ENCODE measurements around the gene IGFBP2.

DNA sequence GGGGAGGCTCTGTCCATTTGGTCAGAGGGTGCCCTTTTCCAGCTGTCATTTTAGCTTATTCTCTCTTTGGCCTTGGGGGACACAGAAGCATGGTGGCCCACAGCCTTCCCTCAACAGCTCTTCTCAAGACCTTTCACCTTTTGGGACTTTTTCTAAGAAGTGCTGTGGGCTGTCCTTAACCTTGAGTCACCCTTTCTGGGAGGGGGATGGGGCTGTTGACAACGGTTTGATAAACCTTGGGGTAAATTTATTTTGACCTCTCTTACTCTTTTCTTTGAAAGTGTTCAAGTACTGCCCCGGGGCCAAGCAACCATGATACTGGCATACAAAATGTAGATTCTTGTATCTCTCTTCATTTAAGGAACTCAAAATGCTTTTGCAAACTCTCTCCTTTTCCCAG, 48.5 kb downstream of the IGFBP2 start:
- TF ChIP-seq, protein P1, sequence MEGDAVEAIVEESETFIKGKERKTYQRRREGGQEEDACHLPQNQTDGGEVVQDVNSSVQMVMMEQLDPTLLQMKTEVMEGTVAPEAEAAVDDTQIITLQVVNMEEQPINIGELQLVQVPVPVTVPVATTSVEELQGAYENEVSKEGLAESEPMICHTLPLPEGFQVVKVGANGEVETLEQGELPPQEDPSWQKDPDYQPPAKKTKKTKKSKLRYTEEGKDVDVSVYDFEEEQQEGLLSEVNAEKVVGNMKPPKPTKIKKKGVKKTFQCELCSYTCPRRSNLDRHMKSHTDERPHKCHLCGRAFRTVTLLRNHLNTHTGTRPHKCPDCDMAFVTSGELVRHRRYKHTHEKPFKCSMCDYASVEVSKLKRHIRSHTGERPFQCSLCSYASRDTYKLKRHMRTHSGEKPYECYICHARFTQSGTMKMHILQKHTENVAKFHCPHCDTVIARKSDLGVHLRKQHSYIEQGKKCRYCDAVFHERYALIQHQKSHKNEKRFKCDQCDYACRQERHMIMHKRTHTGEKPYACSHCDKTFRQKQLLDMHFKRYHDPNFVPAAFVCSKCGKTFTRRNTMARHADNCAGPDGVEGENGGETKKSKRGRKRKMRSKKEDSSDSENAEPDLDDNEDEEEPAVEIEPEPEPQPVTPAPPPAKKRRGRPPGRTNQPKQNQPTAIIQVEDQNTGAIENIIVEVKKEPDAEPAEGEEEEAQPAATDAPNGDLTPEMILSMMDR (IDR thresholded peaks at IDR 0.05; ENCODE audit: low read depth, low read length, missing input control), result no peak
- TF ChIP-seq RXRA (IDR thresholded peaks at IDR 0.05) (no peak), EGR1 (IDR thresholded peaks at IDR 0.05; ENCODE audit: low read depth in 2 of 2) (no peak), YY1 (IDR thresholded peaks at IDR 0.05) (no peak), JUND (IDR thresholded peaks at IDR 0.05) (no peak), RAD21 (IDR thresholded peaks at IDR 0.05) (no peak), HNF4G (IDR thresholded peaks at IDR 0.05) (no peak)
- TF ChIP-seq, protein P2, sequence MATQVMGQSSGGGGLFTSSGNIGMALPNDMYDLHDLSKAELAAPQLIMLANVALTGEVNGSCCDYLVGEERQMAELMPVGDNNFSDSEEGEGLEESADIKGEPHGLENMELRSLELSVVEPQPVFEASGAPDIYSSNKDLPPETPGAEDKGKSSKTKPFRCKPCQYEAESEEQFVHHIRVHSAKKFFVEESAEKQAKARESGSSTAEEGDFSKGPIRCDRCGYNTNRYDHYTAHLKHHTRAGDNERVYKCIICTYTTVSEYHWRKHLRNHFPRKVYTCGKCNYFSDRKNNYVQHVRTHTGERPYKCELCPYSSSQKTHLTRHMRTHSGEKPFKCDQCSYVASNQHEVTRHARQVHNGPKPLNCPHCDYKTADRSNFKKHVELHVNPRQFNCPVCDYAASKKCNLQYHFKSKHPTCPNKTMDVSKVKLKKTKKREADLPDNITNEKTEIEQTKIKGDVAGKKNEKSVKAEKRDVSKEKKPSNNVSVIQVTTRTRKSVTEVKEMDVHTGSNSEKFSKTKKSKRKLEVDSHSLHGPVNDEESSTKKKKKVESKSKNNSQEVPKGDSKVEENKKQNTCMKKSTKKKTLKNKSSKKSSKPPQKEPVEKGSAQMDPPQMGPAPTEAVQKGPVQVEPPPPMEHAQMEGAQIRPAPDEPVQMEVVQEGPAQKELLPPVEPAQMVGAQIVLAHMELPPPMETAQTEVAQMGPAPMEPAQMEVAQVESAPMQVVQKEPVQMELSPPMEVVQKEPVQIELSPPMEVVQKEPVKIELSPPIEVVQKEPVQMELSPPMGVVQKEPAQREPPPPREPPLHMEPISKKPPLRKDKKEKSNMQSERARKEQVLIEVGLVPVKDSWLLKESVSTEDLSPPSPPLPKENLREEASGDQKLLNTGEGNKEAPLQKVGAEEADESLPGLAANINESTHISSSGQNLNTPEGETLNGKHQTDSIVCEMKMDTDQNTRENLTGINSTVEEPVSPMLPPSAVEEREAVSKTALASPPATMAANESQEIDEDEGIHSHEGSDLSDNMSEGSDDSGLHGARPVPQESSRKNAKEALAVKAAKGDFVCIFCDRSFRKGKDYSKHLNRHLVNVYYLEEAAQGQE (IDR thresholded peaks at IDR 0.05), result no peak
- TF ChIP-seq, protein P3, sequence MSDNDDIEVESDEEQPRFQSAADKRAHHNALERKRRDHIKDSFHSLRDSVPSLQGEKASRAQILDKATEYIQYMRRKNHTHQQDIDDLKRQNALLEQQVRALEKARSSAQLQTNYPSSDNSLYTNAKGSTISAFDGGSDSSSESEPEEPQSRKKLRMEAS (IDR thresholded peaks at IDR 0.05), result no peak
